Fibroblast of lung (primary cell): ENCODE measurements around the gene RAB30.

Experiments used
- CTCF ChIP-seq, 2 donors: IDR thresholded peaks in 1 of 2; conservative IDR thresholded peaks in 1 of 2; 1 replicate in 1 of 2; 2 replicates in 1 of 2; pipeline ENCODE4 v1.5.1; 2011 to 2012; ENCODE audit warnings: low read length in 2 of 2, control low read depth in 1 of 2, inconsistent platforms in 1 of 2, low read depth in 1 of 2, mild to moderate bottlenecking in 1 of 2
- EZH2 ChIP-seq: IDR thresholded peaks from 2 replicates; pipeline ENCODE4 v1.5.1; 2012; ENCODE audit warnings: low read length, control low read depth, mild to moderate bottlenecking; ENCODE audit errors: missing control alignments

GRCh38 chr11:83002053-83002452 lies 69.6 kb downstream of the RAB30 start:
- no peak for TF ChIP-seq CTCF (conservative IDR thresholded peaks at IDR 0.05 in 1 of 2, IDR thresholded peaks at IDR 0.05 in 1 of 2; ENCODE audit: low read depth in 1 of 2, low read length in 2 of 2)
- no peak for TF ChIP-seq EZH2
